DND-41 (cell line): Measurements from ENCODE around the gene TNFRSF9.
"Not testable (repeated sequence)": the region's sequence is repeated elsewhere in the genome, so short reads cannot be mapped to it uniquely, and the experiment has no call there.

Experiments
- ATAC-seq: fragments of 200-7000 bp; cut with Tn5 transposase; 3 replicates; pipeline ENCODE4 v1.9.1; 2021; ENCODE audit warnings: low read depth; ENCODE audit not compliant: insufficient read depth
- DNase-seq: peaks from one replicate; pipeline ENCODE4 v3.0.0-alpha.2; 2020
- H2AFZ ChIP-seq: 2 replicates; pipeline ENCODE4 v1.6.0; 2012; ENCODE audit warnings: low read depth, low read length
- H3K27ac ChIP-seq: 2 replicates; pipeline ENCODE4 v1.5.1; 2012; ENCODE audit warnings: low read length, inconsistent platforms
- H3K27me3 ChIP-seq: fragments of 200-600 bp; sonication (generic); 2 replicates; pipeline ENCODE4 v1.6.0; 2012; ENCODE audit warnings: low read length, mild to moderate bottlenecking, inconsistent platforms; ENCODE audit not compliant: insufficient read depth, poor library complexity
- H3K36me3 ChIP-seq: 2 replicates; pipeline ENCODE4 v1.5.1; 2012; ENCODE audit warnings: low read length, inconsistent platforms; ENCODE audit not compliant: insufficient read depth
- H3K4me1 ChIP-seq: 2 replicates; pipeline ENCODE4 v1.5.1; 2012; ENCODE audit warnings: mild to moderate bottlenecking, low read length; ENCODE audit not compliant: insufficient read depth
- H3K4me2 ChIP-seq: 2 replicates; pipeline ENCODE4 v1.6.0; 2012; ENCODE audit warnings: mild to moderate bottlenecking, moderate library complexity, low read length, inconsistent platforms; ENCODE audit not compliant: insufficient read depth
- H3K4me3 ChIP-seq, 2 experiments: fragments of 200-600 bp in 1 of 2; shearing (Covaris generic) in 1 of 2; 2 replicates each; pipeline ENCODE4 v1.5.1; 2012 to 2016; ENCODE audit warnings: inconsistent platforms in 2 of 2, low read length in 2 of 2, mild to moderate bottlenecking in 2 of 2, low read depth in 1 of 2, moderate library complexity in 1 of 2
- H3K79me2 ChIP-seq: 2 replicates; pipeline ENCODE4 v1.6.0; 2012; ENCODE audit warnings: low read length, inconsistent platforms; ENCODE audit not compliant: insufficient read depth
- H3K9ac ChIP-seq: 2 replicates; pipeline ENCODE4 v1.6.0; 2012; ENCODE audit warnings: low read depth, mild to moderate bottlenecking, inconsistent platforms, low read length, moderate library complexity
- H3K9me3 ChIP-seq: 2 replicates; pipeline ENCODE4 v1.5.1; 2012; ENCODE audit warnings: low read length, moderate library complexity, mild to moderate bottlenecking, inconsistent platforms; ENCODE audit not compliant: insufficient read depth, severe bottlenecking
- H4K20me1 ChIP-seq: 2 replicates; pipeline ENCODE4 v1.6.0; 2012; ENCODE audit warnings: low read length; ENCODE audit not compliant: insufficient read depth
- EZH2 ChIP-seq: IDR thresholded peaks from 3 replicates; pipeline ENCODE4 v1.6.1; 2012; ENCODE audit warnings: borderline replicate concordance, low read depth, mild to moderate bottlenecking, moderate library complexity, low read length, inconsistent platforms; ENCODE audit not compliant: severe bottlenecking
- TF ChIP-seq, protein P1 (sequence below): IDR thresholded peaks from 2 replicates; pipeline ENCODE4 v1.5.1; 2012; ENCODE audit warnings: borderline replicate concordance, low read length, moderate library complexity, mild to moderate bottlenecking; ENCODE audit not compliant: poor library complexity, severe bottlenecking; ENCODE audit errors: extremely low read depth

Gene TNFRSF9

DNA sequence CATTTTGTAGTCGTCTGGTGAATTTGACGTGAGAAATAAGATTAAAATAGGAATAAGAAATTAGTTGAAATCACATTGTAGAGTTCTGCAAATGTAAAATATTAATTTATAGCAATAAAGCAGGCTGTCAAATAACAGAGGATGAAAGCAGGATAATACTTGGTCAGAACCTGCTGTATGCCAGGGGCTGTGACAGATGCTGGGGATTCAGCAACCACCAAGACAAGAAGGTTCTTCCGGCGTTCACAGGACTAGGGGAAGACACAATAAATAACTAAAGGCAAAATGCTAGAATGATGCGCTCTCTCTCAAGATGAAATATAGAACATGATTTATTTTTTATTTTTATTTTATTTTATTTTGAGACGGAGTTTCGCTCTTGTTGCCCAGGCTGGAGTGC, 14.0 kb upstream of the TNFRSF9 start:
- TF ChIP-seq EZH2, result no peak
- TF ChIP-seq, protein P1, sequence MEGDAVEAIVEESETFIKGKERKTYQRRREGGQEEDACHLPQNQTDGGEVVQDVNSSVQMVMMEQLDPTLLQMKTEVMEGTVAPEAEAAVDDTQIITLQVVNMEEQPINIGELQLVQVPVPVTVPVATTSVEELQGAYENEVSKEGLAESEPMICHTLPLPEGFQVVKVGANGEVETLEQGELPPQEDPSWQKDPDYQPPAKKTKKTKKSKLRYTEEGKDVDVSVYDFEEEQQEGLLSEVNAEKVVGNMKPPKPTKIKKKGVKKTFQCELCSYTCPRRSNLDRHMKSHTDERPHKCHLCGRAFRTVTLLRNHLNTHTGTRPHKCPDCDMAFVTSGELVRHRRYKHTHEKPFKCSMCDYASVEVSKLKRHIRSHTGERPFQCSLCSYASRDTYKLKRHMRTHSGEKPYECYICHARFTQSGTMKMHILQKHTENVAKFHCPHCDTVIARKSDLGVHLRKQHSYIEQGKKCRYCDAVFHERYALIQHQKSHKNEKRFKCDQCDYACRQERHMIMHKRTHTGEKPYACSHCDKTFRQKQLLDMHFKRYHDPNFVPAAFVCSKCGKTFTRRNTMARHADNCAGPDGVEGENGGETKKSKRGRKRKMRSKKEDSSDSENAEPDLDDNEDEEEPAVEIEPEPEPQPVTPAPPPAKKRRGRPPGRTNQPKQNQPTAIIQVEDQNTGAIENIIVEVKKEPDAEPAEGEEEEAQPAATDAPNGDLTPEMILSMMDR, result no peak
- Histone ChIP-seq H3K4me3 (peak overlapping the region; percentile 40 to 58; a peak in 3 of 4 replicates), H3K9me3 (no peaks in the 10 kb centered on the region), H3K27me3 (no peaks in the 10 kb centered on the region), H3K4me1 (peaks cover 12% of the 10 kb centered on the region; the same call in 1 of the 2 replicates), H3K79me2 (no peaks in the 10 kb centered on the region), H3K27ac (peak overlapping the region; percentile 78), H3K4me2 (peak overlapping the region; percentile 65), H3K9ac (peak overlapping the region; percentile 65), H3K36me3 (no peaks in the 10 kb centered on the region), H2AFZ (peak overlapping the region; percentile 91), H4K20me1 (no peaks in the 10 kb centered on the region)
- DNase-seq (no peak), ATAC-seq (0 out of 3 replicates have a peak, but pooled peaks have one; percentile 39)

DNA sequence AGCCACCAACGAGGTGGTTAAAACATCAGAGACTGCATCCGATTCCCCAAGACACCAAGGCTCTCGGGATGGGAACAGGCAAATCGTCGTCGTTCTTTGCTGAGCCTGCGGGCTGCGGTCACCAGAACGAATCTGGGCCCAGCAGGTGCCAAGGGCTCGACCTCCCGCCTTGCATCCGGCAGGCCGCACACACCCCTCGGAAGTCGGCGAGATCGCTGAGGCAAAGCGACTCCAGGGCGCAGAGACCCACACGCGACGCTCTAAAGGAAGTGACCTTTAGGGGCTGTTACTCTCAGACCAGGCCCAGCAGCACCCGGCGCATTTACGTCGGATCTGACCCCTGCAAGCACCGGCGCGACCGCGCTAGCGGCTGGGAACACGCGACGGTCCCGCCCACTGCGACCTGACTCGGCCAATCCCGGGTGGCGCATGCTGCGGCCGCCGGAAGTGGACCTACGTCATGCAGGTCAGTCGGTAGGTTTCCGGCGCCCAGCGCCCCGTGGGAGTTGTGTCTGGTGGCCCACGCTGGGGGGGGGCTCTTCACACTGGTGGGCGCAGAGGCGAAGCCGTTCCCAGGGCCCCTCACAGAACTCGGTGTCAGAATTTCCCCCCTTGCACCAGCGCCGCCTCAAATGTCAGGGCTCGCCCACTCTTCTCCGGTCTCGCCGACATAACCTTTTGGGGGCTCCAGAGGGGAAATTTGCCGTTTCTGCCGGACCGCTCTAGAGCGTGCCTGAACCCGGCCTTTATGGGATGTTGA, 13.4 kb upstream of the TNFRSF9 start:
- H3K9ac ChIP-seq, result peak overlapping the region; percentile 65
- no peaks in the 10 kb centered on the region for H3K36me3 ChIP-seq
- DNase-seq (peak; percentile 76), ATAC-seq (peak; percentile 83)
- peak overlapping the region; percentile 78 for H3K27ac ChIP-seq
- H3K79me2 ChIP-seq, result no peaks in the 10 kb centered on the region
- peak overlapping the region; percentile 91 for H2AFZ ChIP-seq
- H4K20me1 ChIP-seq, result no peaks in the 10 kb centered on the region
- H3K4me3 ChIP-seq, result peak overlapping the region; percentile 40 to 58; a peak in 3 of 4 replicates
- H3K9me3 ChIP-seq, result no peaks in the 10 kb centered on the region
- peaks cover under 1% of the 10 kb centered on the region for H3K27me3 ChIP-seq
- H3K4me2 ChIP-seq, result peak overlapping the region; percentile 65
- peaks cover 11% of the 10 kb centered on the region; the same call in 1 of the 2 replicates for H3K4me1 ChIP-seq
- TF ChIP-seq, protein P1, result no peak
- TF ChIP-seq EZH2, result no peak

DNA sequence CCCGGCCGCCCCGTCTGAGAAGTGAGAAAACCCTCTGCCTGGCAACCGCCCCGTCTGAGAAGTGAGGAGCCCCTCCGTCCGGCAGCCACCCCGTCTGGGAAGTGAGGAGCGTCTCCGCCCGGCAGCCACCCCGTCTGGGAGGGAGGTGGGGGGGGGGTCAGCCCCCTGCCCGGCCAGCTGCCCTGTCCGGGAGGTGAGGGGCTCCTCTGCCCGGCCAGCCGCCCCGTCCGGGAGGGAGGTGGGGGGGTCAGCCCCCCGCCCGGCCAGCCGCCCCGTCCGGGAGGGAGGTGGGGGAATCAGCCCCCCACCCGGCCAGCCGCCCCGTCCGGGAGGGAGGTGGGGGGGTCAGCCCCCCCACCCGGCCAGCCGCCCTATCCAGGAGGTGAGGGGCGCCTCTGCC, 12.2 kb upstream of the TNFRSF9 start:
- H2AFZ ChIP-seq, H3K4me3 ChIP-seq, H3K36me3 ChIP-seq, H3K27ac ChIP-seq, DNase-seq, H3K4me2 ChIP-seq, H3K79me2 ChIP-seq, H4K20me1 ChIP-seq, ATAC-seq, H3K9ac ChIP-seq, H3K9me3 ChIP-seq, H3K27me3 ChIP-seq: not testable (repeated sequence)
- peaks cover 11% of the 10 kb centered on the region; the same call in 1 of the 2 replicates for H3K4me1 ChIP-seq

DNA sequence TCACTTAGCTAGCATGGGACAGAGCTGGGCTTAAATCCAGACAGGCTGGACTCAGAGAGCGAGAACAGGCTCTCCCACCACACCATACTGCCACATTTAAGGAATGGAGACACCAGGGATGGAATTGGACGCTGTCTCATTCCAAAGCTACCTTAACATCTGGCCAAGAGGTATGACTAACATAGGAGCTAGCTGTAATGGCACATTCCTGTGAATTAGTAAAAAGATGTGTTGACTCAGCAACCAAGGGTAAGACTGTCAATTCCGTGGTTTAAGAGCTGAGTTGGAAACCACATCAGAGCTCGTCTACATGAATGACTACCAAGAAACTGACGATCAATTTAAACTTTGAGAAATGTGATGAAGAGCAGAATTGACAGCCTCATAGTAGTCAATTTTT, 8.3 kb upstream of the TNFRSF9 start:
- no peak overlapping the region for H3K4me2 ChIP-seq
- H3K4me1 ChIP-seq, result peaks cover 4% of the 10 kb centered on the region; the same call in 1 of the 2 replicates
- TF ChIP-seq, protein P1, result no peak
- TF ChIP-seq EZH2, result no peak
- H3K36me3 ChIP-seq, result no peaks in the 10 kb centered on the region
- peaks cover 4% of the 10 kb centered on the region for H3K27me3 ChIP-seq
- no peak overlapping the region for H3K4me3 ChIP-seq
- no peaks in the 10 kb centered on the region for H4K20me1 ChIP-seq
- no peak overlapping the region for H3K9ac ChIP-seq
- no peak overlapping the region for H2AFZ ChIP-seq
- ATAC-seq, result peak; percentile 48; the same call in 1 of the 3 replicates
- DNase-seq, result no peak
- no peaks in the 10 kb centered on the region for H3K9me3 ChIP-seq
- H3K27ac ChIP-seq, result no peak overlapping the region
- no peaks in the 10 kb centered on the region for H3K79me2 ChIP-seq
